GM18505 (cell line): ENCODE data around the gene SPATA46.
"Not testable (repeated sequence)": the region's sequence is repeated elsewhere in the genome, so short reads cannot be mapped to it uniquely, and the experiment has no call there.

ENCODE experiments used
- ATAC-seq: cut with Tn5 transposase; IDR thresholded peaks from one replicate; pipeline ENCODE4 v1.9.1; 2021; ENCODE audit not compliant: unreplicated experiment
- POLR2A ChIP-seq: IDR thresholded peaks from 4 replicates; pipeline ENCODE4 v1.6.1; 2011; ENCODE audit warnings: borderline replicate concordance; ENCODE audit not compliant: insufficient read depth, insufficient read length; ENCODE audit errors: extremely low read depth

The SPATA46 gene

GRCh38 chr1:162366671-162367070, 10.0 kb downstream of the SPATA46 start:
- no peak for TF ChIP-seq POLR2A
- ATAC-seq, result no peak

- TF ChIP-seq POLR2A, result no peak
- ATAC-seq, result no peak
Observed at GRCh38 chr1:162366149-162366548, 10.5 kb downstream of the SPATA46 start.

GRCh38 chr1:162365284-162366020, 11.2 kb downstream of the SPATA46 start:
- ATAC-seq, result no peak
- TF ChIP-seq POLR2A, result no peak

GRCh38 chr1:162364498-162364897, 12.2 kb downstream of the SPATA46 start:
- TF ChIP-seq POLR2A, result no peak
- ATAC-seq, result no peak

- ATAC-seq, result no peak
- no peak for TF ChIP-seq POLR2A
Observed at GRCh38 chr1:162363823-162364222, 12.8 kb downstream of the SPATA46 start.

- TF ChIP-seq POLR2A, result no peak
- ATAC-seq, result peak; percentile 23
Observed at GRCh38 chr1:162361349-162361748, 15.3 kb downstream of the SPATA46 start.

GRCh38 chr1:162360874-162361260, 15.8 kb downstream of the SPATA46 start:
- no peak for ATAC-seq
- no peak for TF ChIP-seq POLR2A

- ATAC-seq, result no peak
- TF ChIP-seq POLR2A, result no peak
Observed at GRCh38 chr1:162360237-162360873, 16.3 kb downstream of the SPATA46 start.

GRCh38 chr1:162359523-162360236, 17.0 kb downstream of the SPATA46 start:
- ATAC-seq, result no peak
- no peak for TF ChIP-seq POLR2A

- ATAC-seq, result no peak
- TF ChIP-seq POLR2A, result no peak
Observed at GRCh38 chr1:162358928-162359327, 17.7 kb downstream of the SPATA46 start.

- TF ChIP-seq POLR2A, result no peak
- no peak for ATAC-seq
Observed at GRCh38 chr1:162357681-162358266, 18.9 kb downstream of the SPATA46 start.

GRCh38 chr1:162353702-162354101, 23.0 kb downstream of the SPATA46 start:
- no peak for ATAC-seq
- no peak for TF ChIP-seq POLR2A

GRCh38 chr1:162353078-162353477, 23.6 kb downstream of the SPATA46 start:
- no peak for ATAC-seq
- no peak for TF ChIP-seq POLR2A

- not testable (repeated sequence) for ATAC-seq
Observed at GRCh38 chr1:162351874-162352273, 24.8 kb downstream of the SPATA46 start.
